ENCODE data around the gene GPC6.

GPC6 gene

GRCh38 chr13:94028650-94029049 is 802.0 kb downstream of the GPC6 start:
- TF ChIP-seq, protein P1, sequence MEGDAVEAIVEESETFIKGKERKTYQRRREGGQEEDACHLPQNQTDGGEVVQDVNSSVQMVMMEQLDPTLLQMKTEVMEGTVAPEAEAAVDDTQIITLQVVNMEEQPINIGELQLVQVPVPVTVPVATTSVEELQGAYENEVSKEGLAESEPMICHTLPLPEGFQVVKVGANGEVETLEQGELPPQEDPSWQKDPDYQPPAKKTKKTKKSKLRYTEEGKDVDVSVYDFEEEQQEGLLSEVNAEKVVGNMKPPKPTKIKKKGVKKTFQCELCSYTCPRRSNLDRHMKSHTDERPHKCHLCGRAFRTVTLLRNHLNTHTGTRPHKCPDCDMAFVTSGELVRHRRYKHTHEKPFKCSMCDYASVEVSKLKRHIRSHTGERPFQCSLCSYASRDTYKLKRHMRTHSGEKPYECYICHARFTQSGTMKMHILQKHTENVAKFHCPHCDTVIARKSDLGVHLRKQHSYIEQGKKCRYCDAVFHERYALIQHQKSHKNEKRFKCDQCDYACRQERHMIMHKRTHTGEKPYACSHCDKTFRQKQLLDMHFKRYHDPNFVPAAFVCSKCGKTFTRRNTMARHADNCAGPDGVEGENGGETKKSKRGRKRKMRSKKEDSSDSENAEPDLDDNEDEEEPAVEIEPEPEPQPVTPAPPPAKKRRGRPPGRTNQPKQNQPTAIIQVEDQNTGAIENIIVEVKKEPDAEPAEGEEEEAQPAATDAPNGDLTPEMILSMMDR (conservative IDR thresholded peaks at IDR 0.05; ENCODE audit: low read depth, low read length): no peak
- H3K4me3 ChIP-seq (ENCODE audit: low read depth, low read length): no peak overlapping the region
- DNase-seq (ENCODE audit: low read depth): no peak

DNA sequence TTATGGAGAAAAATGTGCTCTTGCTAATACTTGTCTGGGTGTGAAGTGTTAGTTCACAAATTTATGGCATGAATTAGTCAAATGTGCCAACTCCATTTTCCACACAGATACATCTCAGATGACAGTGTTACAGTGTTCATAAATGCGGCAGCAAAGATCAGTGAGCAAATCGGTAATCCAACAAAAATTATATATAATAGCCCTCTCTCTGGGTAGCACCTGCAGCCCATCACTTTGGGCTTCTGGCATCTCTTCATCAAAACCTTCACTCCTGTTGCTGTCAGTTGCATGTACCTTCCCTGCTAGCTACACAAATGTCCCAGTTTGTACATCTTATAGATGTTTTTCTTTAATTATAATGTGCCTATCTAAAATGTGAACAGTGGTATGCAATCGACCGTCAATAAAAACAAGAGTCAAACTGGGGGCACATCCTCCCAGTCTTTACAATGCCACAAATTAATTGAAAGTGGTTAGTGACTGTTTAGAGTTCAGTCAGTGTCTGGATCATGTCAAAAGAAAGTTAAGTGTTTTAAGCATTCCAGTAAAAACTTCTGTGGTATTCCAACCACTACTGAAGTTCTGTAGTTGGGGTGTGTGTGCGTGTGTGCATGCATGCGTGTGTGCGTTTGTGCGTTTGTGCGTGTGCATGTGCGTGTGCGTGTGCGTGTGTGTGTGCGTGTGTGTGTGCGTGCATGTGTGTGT is 804.0 kb downstream of the GPC6 start:
- no peak for DNase-seq (ENCODE audit: low read depth)
- TF ChIP-seq, protein P1 (conservative IDR thresholded peaks at IDR 0.05; ENCODE audit: low read depth, low read length): no peak
- no peak overlapping the region for H3K4me3 ChIP-seq (ENCODE audit: low read depth, low read length)

- TF ChIP-seq, protein P1 (conservative IDR thresholded peaks at IDR 0.05; ENCODE audit: low read depth, low read length): no peak
- H3K4me3 ChIP-seq (ENCODE audit: low read depth, low read length): no peak overlapping the region
- DNase-seq (ENCODE audit: low read depth): peak; percentile 20
Observed at GRCh38 chr13:94031609-94032008, 805.0 kb downstream of the GPC6 start.

DNA sequence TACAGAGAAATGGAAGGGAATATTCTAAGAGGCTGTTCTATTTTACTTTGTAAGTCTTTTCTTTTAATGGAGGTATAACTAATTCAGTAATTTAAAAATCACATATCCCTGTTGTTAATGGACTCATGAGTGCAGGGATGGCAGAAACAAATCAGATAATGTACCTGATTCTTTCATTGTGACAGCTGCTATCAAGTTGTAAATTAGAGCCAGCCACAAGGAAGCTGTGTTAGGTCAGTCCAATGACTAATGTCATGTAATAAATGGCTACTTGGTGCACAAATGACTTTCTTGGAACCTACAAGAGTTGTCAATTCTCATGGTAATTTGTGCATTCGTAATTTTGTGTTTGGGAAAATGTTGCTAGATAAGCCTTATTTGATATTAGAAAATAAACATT is 806.5 kb downstream of the GPC6 start:
- no peak overlapping the region for H3K4me3 ChIP-seq (ENCODE audit: low read depth, low read length)
- TF ChIP-seq, protein P1 (conservative IDR thresholded peaks at IDR 0.05; ENCODE audit: low read depth, low read length): no peak
- no peak for DNase-seq (ENCODE audit: low read depth)

DNA sequence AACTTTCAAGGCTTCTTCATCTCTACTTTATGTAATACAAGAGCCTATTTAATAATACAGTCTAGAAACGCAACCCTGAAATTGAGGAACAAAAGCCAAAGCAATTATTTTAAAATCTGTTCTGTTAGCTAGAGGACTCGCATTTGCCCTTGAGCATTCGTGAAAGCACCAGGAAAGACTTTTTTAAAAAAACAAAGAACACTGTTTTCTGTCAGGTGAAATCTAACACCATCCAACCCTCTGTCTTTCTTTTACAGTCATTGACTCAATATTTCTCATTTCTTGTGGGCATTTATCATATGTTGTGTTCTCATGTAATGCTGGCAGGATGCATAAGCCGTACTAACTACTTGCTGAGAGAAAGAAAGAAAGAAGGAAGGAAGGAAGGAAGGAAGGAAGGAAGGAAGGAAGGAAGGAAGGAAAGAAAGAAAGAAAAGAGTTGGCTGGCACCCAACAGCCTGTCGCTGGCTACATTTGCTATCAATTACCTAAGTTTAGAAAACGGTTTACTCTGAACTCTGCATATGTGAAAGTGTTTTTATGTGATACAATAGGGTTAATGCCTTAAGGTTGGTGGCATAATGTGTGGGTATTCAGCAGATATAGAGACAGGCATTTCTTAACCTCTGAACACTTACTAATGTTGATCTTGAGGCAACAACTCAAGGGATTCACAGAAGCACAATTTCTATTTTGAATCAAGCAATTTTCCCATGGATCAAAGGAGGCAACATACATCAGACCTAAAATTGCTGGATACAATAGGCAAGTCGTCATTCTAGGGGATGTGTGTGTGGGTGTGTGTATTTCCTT is 807.4 kb downstream of the GPC6 start:
- TF ChIP-seq, protein P1 (conservative IDR thresholded peaks at IDR 0.05; ENCODE audit: low read depth, low read length): no peak
- peak; percentile 16 for DNase-seq (ENCODE audit: low read depth)

DNA sequence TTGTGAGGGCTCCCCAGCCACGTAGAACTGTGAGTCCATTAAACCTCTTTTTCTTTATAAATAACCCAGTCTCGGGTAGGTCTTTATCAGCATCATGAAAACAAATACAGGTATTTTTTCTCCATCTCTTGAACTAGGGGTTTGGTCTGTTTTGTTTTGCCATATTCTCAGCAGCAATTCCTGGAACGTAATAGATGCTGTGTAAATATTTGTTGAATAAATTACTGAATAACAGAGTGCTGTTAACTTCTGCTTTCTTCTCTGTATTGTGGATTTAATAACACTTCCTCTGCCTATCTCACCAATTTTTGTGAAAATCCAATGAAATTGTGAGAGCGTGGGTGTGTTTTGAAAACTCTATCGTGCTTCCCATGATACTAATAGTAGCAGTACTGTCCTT is 823.4 kb downstream of the GPC6 start:
- no peak overlapping the region for H3K4me3 ChIP-seq (ENCODE audit: low read depth, low read length)
- TF ChIP-seq, protein P1 (conservative IDR thresholded peaks at IDR 0.05; ENCODE audit: low read depth, low read length): no peak

More for the DNA sequence above, 807.4 kb downstream of the GPC6 start:
- H3K4me3 ChIP-seq (ENCODE audit: low read depth, low read length): no peak overlapping the region

More for the DNA sequence above, 823.4 kb downstream of the GPC6 start:
- DNase-seq (ENCODE audit: low read depth): no peak

Measured in choroid plexus epithelial cell (primary cell).